Measurements from ENCODE around the gene ENTPD6.

GRCh38 chr20:25223765-25224720 lies 28.5 kb downstream of the ENTPD6 start:
- TF ChIP-seq REST (IDR thresholded peaks at IDR 0.05; ENCODE audit: insufficient read depth in 1 of 2, low read depth in 2 of 2, low read length in 2 of 2) (no peak), SIN3A (IDR thresholded peaks at IDR 0.05; ENCODE audit: borderline replicate concordance, insufficient read depth, low read length) (no peak), POLR2AphosphoS5 (IDR thresholded peaks at IDR 0.05; ENCODE audit: low read depth, low read length) (no peak)
